Middle frontal gyrus (tissue), 1 donor: Measurements from ENCODE around the gene PLXNA3.
A peak's percentile ranks its signal among the peaks of the same experiment; 100 is the strongest.
"Not testable (repeated sequence)": the region's sequence is repeated elsewhere in the genome, so short reads cannot be mapped to it uniquely, and the experiment has no call there.

Experiments used
- DNase-seq: peaks from one replicate; pipeline ENCODE4 v3.0.0-alpha.2; 2015; ENCODE audit warnings: low spot score; ENCODE audit errors: extremely low spot score

Gene PLXNA3

DNA sequence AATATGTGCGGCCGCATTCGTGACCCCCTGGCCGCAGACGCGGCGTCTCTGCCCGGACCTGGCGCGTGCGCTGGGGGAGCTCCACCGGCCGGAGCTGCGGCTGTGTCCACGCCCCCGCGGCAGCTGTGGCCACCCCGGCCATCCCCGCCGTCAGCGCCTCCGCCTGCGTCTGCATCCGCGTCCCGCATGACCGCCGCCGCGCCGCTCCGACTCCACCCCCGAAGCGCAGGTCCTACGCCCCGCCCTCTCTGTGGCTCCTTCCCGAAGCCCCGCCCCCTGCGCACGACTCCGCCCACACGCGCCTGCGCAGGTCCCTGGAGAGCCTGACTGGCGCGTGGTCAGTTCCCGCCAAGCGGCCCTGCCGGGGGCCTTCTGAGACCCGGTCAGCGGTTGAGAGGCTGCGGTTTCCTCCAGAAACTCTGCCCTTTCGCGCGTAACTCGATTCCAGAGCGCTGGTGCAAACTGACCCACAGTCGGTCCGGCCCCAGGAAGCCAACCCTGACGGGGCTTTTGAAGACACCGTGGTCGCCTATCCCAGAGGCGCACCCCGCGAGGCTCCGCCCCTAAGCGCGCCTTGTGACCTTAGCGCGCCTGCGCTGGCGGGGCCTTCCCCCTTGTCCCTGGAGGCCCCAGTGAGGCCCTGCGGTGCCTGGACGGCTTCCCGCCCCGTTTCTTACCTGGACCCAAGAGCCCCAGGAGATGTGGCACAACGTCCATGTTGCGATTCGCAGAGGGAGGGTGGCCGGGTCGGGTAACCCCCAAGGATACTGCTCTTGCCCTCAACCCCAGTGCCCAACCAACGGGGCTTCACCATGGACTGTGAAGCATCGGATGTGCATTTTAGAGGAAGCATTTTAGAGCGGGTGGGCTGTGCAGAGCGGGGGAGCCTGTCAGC is 20.9 kb downstream of the PLXNA3 start, which contains the start of gene LAGE3:
TSS of gene LAGE3 (minus strand) at position 554 of the 895 bp plus-strand sequence. CDS start at position 188, 366 bp downstream.
- DNase-seq = peak; percentile 75

DNA sequence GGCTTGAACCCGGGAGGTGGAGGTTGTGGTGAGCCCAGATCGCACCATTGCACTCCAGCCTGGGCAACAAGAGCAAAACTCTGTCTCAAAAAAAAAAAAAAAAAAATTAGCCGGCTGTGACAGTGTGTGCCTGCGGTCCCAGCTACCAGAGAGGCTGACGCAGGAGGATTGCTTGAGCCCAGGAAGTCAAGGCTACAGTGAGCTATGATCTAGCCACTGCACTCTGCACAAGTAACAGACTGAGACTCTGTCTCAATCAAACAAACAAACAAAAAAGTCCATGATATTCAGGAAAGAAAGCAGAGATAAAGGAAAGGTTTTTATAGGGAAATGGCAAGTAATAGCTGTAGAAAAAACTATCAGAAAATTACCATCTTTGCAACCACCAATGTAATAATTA is 23.1 kb downstream of the PLXNA3 start:
- no peak for DNase-seq

DNA sequence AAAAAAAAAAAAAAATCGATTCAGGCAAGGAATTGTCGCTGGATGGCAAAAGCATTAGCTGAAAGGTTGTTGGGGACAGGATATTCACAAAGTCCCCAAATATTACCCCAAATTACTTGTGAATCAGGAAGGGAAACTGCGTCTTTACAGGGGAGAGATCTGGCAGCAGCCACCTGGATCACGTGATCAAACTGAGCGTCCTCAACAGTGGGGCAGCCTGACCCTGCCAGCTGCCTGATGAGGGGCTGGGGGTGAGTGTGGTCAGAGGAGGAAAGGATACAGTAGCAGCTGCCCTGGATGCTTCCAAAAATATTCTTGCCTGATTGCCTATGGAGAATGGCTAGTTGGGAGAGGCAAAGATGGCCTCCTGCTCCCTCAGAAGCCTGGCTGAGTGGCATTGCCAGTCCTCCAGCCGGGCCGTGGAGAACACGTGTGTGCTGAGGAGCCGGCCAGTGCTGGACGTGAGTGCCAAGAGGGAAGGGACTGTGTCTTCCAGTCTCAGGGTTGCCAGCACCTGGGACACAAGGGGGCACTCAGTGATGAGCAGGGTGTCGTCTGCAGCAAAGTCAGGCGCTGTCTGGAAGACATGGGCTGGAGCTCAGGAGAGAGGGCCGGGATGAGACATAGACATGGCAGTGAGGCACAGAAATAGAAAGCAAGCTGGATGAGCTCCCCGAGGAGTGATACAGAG is 24.0 kb downstream of the PLXNA3 start:
- no peak for DNase-seq

DNA sequence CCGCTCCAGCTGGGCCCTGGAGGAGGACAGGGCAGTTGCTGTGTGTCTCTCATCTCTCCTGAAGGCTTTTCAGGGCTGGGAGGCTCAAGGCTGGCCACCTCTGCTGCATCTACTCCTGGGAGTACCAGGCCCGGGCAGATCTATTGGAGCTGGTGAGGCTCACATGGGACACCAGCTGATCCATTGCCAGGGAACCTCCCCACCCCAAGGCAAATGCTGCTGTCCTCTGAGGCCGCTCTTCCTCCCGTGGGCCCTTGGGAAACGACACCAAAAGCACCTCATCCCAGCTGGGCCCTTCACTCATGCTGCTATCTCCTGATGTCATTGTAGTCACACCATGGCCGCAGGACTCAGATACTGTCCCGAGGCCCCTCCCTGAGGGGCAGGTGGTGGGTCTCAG is 24.7 kb downstream of the PLXNA3 start:
- no peak for DNase-seq

DNA sequence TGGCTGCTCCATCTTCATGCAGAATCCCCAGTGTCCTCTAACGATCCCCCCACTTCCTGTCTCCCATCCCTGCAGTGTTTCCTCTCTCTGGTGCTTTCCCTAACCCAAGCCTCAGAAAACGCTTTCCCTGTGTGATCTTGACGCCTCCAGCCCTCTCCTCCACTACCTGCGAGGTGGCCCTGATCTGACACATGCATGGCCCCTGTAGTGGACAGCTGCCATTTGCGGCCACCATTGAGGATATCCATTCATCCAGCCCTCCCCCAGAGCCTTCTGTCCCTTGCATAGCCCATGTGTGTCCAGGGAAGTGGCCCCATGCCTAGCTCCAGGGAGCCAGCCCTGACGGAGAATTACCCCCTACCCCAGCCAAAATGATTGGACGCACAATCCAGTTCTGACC is 25.2 kb downstream of the PLXNA3 start:
- no peak for DNase-seq

DNA sequence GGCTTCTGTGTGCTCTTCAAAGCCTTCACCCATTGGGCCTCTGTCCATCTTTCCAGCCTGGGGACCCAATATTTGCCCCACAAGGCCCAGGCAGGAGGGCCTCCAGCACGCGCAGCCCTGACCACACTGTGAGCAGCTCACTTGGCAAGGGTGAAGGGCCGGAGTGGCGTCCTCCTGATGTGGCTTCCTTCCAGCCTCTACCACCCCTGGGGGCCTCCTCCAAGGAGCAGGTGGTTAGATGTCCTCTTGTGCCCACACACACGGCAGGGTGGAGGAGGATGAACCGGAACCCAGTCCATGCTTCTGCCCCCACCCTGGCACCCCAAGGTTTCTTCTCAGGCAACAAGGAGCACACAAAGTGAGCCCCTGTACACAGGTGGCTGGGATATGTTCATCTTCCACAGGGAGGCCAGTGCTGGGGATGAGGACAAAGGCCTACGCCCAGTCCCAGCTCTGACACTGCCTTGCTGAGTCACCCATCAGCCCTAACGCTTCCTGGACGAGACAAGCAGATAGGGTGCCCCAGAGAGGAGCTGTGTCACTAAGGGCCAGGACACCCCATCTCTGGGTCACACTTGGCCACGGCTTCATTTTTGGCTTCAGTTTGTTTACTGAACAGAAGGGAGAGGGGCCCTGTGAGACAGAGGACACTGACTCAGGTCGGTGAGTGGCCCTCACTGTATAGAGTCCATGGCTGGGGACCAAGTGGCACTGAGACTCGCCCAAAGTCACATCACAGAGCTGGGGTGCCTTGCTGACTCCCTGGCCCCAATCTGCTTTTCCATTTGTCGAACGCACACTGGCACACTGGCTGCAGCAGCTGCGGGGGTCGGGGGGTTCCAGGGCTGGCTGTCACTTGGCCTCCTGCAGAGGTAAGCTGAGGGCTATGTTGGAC is 26.4 kb downstream of the PLXNA3 start:
- DNase-seq = no peak

DNA sequence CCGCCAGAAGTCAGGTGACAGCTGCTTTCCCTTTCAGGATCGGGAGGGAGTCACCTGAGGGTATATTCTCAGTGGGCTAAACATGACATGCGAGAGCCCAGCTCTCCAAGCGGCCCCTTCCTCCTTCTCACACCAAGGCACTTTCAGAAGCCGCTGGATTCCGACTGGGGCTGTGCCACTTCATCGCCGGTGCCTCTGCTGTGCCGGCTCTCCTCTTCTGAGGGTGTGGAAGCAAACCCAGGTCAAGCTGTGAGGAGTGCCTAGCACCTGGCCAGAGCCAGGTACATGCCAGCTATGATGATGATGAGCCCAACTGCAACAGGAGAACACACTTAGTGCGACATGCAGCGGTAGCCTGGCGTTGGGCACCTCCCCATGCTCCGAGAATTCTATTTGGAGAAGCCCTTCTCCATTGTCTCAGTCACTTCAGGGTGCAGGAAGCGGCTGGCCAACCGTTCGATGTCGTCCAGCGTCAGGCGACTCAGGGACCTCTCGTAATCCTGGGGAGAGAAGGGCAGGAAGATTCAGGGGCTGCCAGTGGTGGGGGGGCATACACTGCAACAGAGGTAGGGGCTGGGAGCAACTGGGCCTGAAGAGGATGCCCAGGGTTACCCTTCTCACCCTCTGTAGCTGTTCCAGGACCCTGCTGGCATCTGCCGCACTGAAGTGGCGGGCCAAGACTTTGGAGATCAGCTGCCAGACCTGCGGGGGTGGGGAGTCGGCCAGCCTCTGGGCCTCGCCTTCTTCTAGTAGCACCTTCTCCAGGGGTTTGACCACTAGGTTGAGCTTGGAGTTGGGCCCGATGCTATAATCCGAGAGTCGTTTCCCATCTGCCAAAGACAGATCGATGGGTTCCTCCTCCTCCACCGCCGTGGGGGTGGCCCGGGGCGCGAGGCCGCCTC is 27.3 kb downstream of the PLXNA3 start:
- no peak for DNase-seq

DNA sequence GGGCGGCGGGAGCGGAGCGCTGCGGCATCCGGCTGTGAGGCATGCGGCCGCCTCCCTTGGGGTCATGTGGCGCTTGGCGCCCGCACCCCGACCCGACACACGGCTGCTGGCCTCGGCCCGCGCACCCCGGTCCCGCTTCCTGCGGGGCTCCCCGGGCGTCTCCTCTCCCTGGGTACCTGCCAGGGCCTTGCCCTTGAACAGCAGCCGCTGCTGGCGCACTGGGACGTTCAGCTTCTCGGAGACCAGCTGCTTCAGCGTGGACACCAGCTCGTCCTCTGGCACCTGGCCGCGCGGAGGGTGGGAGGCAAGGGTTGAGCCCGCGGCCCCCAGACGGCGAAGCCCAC is 27.9 kb downstream of the PLXNA3 start:
- no peak for DNase-seq

DNA sequence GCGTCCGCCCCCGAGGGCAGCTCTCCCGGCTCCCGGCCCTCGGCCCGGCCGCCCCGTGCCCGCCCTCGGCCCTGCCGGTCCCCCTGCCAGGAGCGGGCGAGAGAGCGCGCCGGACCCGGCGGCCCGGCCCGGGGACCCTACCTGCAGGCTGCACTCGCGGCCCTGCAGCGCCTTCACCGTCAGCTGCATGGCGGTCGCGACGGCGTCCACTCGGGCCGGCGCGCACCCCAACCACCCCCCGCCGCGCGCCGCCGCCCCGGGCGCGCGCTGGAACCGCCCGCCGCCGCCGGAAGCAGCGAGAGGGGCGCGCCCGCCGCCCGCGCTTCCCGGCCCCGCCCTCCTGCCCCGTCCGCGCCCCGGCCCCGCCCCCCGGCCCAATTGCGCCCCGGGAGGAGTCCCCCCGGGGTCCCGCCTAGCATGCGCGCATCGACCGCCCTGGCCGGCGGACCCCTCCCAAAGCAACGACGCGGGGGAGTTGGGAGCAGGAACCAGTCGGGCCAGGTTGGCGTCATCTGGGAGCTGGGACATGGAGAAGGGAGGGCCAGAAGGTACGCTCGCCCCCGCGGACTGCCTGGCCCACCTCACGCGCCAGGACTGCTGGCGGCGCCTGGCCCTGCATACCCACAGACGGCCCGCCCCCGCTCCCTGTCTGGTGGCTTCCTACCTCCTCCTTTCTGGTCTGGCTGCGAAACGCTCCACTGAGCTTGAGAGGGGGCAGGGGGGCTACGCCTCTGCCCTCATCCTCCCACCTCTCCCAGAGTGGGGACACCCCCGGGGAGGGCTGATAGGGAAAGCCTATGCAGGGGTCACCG is 28.5 kb downstream of the PLXNA3 start, which contains the start of gene UBL4A:
TSS of gene UBL4A (minus strand) at position 220 of the 812 bp plus-strand sequence. CDS start at position 189, 31 bp downstream.
- DNase-seq = no peak

DNA sequence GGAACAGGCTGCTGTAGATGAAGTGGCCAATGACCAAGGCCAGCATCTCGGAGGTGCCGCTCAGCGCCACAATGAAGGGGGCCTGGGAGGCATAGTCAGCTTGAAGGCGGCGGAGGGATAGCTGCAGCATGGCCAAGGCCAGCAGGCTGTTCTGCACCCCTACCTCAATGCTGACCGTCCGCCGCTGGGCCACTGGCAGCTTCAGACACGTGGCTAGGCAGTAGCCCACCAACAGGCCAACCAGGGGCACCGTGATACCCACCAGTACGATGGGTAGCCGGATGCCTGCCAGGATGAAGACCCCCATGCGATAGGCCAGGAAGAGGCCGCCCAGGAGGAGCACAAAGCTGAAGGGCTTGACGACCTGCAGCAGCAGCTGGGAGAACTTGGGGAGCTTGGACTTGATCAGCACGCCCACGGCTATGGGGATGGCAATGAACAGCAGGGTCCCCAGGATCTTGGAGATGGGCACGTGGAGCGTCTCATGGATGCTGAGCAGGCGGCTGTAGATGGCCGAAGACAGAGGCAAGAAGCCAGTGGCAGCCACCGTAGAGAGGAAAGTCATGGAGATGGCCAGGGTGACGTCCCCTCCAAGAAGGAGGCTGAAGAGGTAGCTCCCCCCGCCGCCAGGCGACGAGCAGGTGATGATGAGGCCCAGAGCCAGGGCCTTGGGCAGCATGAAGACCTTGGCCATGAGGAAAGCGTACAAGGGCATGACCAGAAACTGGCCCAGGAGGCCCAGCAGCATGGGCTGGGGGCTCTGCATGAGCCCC is 29.6 kb downstream of the PLXNA3 start:
- no peak for DNase-seq

DNA sequence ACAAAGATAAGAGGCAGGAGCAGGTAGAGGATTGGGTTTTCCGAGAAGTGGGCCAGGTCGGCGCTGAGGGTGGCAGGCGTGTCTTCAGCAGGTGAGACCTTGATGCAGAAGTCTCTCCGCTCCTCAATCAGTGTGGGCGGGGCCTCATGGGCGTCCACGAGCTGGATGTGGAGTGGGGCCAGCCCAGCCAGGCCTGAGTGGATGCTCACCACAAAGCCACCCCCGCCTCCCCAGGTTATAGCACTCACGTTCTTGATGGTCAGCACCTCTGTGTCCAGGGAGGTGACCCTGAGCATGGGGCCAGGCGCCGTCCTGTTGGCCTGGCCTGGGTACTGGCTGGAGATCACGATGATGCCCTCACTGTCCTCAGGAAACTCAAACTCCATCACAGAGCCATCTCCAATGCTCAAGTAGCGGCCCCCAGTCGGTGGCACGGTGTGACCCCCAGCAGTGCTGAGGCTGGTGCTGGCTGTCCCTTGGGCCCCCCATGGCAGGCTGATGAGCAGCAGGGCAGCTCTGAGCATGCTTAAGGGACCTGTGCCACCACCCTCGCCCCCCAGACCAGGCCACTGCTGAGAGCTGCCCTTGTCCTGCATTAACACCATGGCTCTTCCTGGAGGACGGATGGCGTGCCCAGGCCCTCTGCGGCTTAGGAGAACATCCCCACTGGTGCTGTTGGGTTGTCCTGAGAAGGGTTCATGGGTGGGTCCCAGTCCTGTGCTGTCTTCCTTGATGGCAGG is 30.4 kb downstream of the PLXNA3 start:
- DNase-seq = no peak

DNA sequence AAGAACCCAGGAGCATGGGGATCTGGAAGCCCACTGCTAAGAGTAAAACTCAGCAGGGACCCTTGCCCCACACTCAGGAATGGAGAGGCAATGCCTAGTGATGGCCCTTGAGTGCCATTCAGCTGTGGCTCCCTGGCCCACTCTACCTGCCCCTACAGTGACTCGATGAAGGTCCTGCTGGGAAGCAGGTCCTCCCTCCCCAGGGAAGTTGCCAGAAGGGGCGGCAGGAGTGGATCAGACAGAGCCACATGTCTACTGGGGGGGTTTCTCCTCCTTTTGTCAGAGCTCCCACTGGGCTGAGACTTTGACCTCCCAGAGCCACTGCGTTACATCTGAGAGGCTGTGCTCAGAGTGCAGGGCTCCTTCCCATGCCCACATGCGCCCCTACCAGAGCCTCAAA is 31.1 kb downstream of the PLXNA3 start:
- DNase-seq = no peak

DNA sequence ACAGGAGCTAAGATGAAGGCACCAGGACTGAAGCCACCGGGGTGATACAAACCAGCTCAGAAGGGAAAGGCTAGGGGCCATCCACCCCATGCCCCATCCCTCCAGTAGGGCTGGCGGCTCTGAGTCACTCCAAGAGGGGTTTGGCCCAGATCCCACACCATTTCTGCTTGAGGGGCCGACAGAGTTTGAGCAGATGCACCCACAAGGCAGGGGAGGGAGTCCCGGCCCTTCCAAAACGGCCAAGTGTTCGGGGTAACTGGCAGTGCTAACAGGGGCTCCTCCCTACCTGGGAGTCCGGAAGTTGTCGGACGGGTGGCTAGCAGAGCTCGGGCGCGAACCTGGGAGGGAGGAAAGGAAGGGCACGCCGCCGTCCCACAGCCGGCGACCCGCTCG is 31.9 kb downstream of the PLXNA3 start:
- no peak for DNase-seq

DNA sequence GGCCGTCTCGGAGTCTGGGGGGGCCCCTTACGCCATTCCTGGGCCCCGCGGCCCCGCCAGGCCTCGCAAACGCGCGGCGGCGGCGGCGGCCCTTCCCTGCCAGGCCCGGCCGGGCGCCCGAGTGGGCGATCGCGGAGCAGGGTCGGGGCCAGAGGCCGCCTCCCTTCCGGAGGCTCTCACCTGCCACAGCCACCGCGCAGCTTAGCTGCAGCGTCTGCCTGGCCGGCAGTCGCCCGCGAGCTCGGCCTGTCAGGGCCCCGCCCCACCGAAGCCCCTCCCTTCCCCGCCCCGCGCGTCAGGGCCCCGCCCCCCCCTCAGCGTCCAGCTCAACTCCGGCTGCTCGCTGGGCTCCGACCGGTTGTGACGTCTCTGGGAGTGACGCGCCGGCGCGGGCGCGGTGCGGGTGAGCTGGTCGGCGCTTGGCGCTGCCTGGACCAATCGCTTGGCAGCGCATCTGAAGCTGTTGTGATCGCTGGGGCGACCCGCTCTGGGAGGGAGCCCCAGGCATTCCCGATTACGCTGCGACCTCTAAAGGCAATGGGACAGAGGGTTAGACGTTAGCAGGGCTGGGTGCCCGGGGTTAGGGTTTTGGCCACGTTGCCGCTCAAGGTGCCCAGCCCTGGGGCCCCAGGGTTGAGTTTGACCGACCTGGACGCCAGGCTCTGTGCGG is 32.5 kb downstream of the PLXNA3 start, which contains the start of gene SLC10A3:
TSS of gene SLC10A3 (minus strand) at position 216 of the 670 bp plus-strand sequence. CDS start 1,689 bp downstream, outside the sequence.
- peak; percentile 89 for DNase-seq

DNA sequence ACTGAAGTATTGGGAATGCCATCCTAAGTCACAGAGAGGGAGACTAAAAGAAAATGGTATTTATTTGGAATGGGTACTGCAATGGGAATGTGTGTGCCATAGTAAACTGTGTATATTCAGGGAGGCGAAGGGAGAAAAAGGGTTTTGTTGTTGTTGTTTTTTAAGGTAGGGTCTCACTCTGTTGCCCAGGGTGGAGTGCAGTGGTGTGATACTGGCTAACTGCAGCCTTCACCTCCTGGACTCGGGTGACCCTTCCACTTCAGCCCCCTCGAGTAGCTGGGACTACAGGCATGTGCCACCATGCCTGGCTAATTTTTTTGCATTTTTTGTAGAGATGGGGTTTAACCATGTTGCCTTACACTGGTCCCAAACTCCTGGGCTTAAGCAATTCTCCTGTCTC is 36.6 kb downstream of the PLXNA3 start:
- no peak for DNase-seq

DNA sequence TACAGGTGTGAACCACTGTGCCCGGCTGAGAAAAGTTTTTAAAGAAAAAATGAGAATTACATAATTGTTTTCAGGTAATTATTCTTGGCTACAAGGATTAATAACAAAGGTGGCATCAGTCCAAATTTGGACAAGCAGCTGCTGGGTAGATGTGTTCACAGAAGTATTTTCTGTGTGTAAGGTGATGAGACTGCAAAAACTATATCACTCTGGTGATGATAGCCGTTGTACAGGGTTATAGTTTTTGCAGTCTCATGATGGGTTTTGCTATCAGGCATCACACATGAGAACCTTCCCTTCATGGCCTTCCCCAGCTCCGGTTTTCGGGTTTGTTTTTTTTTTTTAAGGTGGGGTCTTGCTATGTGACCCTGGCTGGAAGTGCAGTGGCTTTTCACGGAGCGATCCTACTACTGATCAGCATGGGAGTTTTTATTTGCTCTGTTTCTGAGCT is 37.4 kb downstream of the PLXNA3 start:
- DNase-seq = no peak

DNA sequence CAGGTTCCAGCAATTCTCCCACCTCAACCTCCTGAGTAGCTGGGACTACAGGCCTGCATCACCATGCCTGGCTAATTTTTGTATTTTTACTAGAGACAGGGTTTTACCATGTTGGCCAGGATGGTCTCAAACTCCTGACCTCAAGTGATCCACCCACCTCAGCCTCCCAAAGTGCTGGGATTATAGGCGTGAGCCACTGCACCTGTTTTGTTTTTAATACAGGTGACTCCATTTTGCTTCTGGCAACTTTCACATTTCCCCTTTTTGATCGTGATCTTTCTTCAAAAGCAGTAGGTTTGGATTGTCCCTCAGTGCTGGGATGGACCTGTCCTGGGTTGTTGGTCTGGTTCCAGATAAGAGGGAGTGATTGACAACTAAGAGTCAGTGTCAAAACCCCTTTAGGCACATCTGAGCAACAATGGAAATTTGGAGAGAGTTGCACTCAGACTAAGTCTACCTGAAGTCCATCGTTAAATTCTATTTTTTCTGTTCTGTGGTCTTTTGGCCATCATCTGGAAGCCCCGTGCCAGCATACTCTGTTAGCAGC is 38.6 kb downstream of the PLXNA3 start:
- DNase-seq = not testable (repeated sequence)
